ENCODE data around the gene WDTC1. TPM values are rescaled to one million over a fixed set of nuclear protein-coding genes. Genes with fewer than 3 reads are reported as not detected.

The WDTC1 gene
- total RNA-seq, 1 experiment from 2014 or later: 30.0 TPM

DNA sequence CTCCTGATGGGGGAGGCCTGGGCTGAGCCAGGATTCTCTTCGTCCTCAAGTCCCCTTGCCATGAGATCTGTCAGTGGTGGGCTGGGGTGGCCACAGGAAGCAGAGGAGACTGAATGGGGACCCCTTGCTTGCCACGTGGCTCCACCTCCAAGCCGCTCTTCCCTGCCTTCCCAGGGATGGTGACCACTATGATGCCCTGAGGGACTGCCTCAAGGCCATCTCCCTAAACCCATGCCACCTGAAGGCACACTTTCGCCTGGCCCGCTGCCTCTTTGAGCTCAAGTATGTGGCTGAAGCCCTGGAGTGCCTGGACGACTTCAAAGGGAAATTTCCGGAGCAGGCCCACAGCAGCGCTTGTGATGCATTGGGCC, 66.6 kb downstream of the WDTC1 start:
- DNase-seq (ENCODE audit: low read depth): no peak

DNA sequence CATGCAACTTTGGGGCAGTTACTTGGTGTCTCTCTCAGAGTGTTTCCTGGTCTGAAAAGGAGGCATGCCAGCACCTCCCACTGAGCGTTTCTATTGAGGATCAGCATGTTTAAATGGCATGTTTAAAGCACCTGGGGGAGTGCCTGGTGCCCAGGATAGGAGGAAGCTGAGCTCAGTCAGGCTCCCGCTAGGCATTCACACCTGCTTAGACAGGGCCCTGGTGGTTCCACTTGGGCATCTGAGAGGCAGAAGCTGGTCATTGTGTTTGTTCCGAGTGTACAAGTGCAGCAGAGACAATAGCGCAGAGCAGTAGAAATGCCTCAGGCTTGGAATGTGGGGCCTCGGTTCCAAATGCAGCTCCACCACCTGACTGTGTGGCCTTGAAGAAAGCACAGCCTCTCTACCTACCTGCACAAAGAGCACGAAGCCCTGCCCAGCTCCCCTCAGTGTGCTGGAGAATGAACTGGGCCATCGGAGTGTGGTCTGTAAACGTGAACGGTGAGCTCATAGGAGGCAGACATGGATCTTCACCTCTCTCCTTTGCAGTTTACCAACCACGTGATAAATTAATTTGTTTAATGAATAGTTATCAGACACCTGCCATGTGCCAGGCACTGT, 67.3 kb downstream of the WDTC1 start:
- no peak for DNase-seq (ENCODE audit: low read depth)

DNA sequence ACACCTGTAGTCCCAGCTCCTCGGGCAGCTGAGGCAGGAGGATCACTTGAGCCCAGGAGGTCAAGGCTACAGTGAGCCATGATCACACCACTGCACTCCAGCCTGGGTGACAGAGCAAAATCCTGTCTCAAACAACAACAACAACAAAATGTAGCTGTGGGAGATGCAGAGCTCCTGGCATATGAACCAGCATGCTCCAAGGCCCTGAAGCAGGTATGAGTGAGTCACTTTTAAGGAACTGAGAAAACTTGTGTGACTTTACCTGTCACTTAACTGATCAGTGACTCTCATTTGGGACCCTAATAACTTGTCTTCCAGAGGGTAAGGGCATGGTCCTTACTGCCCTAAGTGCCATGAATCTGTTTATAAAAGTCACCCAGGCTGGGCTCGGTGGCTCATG, 68.2 kb downstream of the WDTC1 start:
- no peak for DNase-seq (ENCODE audit: low read depth)

DNA sequence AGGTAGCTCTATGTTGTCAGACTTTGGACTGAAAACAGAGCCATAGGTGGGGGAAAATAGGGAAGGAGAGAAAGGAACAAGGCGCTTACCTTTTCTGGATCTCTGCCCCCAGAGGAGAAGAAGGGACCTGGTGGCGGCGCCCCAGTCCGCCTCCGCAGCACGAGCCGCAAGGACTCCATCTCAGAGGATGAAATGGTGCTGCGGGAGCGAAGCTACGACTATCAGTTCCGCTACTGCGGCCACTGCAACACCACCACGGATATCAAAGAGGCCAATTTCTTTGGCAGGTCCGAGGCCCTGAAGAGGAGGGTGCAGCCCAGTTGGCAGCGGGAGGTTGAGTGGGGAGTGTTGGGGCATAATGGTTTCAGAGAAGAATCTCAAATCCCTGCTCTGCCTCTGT, 69.1 kb downstream of the WDTC1 start:
- DNase-seq (ENCODE audit: low read depth): no peak

DNA sequence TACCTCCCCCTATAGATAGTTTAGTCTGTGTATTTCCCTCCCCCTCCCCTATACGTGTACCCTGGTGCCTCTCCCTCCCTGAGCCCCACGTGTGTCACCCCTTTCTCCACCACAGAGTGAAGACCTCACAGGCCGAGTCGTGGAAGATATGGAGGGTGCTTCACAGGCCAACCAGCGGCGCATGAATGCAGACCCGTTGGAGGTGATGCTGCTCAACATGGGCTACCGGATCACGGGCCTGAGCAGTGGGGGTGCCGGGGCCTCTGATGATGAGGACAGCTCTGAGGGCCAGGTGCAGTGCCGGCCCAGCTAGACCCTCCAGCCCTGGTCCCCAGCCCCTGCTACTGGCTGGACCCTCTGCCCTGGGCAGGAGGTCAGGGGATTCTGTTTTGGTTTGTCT, 71.6 kb downstream of the WDTC1 start:
- DNase-seq (ENCODE audit: low read depth): no peak

DNA sequence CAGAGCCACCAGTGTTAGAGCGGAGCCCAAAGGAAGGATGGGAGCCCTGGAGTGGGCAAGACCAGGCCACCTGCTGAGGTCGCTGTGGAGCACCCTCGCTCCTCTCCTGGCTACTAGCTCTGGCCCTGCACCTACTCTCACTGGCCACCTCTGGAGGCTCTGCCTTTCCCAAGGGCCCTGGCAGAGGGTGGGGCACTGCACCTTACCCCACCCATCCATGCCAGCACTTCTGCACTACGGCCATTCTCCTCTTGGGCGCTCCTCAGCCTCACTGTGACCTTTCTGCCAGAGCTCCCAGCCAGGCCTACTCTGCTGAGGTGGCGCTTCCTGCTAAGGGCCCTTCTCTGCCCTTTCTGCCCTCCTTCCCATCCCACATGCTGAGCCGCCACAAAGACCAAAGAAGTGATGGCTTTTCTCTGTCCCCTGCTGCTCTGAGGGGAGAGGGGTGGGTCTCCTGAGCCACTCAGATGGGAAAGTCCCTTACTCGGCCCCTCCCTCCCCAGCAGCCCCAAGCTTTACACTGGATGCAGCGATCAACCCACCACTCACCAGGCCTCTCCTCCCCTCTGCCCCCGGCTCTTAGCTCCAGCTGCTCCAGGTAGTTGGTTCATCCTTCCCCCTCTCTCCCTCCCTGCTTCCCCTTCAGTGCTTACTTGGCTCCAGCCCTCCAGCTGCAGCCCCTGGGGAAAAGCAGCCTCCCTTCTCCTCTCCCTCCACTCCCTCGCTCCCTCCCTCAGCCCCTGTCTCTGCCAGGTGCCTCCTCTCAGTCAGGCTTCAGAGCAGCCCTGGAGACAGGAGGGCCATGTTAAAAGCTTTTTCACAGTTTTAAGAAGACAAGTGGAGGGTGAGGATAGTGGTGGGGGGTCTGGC, 72.7 kb downstream of the WDTC1 start:
- DNase-seq (ENCODE audit: low read depth): no peak

DNA sequence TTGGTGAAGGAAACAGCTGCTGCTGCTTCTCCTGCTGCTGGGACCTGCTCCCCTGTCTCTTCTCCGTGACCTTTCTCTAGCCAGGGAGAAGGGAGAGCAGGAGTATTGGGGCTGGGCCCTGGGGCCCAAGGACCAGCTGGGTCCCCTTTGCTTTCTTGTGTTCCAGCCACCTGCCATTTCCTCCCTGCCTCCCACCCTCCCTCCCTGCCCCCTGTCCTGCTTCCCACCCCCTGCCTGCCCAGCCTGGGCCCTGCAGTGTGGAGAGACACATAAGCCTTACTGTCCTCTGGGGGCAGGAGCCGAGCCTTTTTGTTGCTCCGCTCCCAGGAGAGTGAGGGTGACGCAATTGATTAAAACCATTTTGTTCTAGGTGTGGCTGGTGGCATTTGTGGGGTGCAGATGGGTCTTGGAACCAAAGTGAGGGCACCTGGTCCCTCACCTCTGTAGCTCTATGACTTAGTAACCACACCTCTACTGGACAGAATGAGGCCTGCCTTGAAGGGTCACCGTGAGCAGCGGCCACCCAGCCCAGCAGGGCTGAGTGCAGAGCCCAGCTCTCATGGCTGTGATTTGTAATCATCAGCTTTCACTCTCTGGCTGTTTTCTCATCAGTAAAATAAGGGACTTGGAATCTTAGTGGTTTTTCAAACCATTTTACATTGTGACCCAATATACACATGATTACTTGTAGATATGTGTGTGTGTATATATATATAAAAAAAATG, 73.6 kb downstream of the WDTC1 start:
- DNase-seq (ENCODE audit: low read depth): no peak

DNA sequence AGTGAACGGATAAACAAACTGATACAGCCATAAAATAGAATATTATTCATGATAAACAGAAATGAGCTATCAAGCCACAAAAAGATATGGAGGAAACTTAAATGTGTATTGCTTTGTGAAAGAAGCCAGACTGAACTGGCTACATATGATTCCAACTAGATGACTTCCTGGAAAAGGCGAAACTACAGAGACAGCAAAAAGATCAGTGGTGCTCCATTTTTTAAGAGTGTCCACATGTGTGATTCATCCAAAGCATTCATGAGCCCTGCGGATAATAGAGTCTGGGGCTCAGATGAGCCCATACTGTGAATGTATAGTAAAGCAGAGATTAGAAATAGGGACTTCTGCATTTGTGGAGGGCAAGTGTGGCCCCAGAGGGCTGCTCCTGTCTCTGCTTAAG, 79.7 kb downstream of the WDTC1 start:
- no peak for DNase-seq (ENCODE audit: low read depth)

DNA sequence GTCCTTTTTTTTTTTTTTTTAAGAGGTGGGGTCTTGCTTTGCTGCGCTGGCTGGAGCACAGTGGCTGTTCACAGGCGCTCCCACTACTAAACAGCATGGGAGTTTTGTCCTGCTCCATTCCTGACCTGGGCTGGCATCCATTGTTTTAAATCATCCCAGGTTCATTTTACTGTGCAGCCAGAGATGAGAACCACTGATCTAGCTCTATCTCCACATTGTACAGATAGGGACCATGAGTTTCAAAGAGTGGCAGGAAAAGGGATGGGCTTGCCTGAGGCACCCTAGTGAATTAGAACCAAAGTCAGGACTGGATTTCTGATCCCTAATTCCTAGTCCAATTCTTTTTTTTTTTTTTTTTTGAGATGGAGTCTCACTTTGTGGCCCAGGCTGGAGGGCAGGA, 80.3 kb downstream of the WDTC1 start:
- DNase-seq (ENCODE audit: low read depth): no peak

DNA sequence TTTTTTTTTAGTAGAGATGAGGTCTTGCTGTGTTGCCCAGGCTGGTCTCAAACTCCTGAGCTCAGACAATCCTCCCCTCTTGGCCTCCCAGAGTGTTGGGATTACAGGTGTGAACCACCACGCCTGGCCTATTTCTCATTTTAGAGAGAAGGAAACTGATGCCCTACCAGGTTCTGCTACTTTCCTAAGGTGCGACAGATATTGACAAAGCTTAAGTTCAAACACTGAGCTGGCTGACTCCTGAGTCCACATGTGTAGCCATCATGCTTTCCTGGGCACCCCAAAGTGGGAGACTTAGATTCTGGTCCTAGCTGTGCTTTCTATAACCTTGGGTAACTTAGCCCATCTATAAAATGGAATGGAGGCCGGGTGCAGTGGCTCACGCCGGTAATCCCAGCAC, 82.4 kb downstream of the WDTC1 start:
- DNase-seq (ENCODE audit: low read depth): no peak

DNA sequence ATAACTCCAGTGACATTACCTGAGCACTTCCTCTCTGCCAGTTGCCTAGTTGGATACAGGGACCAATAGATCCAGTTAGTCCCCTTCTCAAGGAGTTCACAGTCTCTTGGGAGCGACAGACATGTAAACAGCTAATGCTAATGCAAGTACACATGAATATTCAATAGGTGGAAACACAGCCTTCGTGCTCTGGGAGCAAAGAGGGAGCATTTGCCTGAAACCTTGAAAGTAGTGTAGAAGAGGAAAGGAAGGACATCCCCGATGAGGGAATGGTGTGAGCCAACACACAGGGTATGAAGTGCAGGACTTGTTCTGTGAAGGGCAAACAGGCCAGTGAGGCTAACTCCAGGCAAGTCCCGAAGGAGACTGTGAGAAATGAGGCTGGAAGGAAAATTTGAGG, 83.7 kb downstream of the WDTC1 start:
- no peak for DNase-seq (ENCODE audit: low read depth)

DNA sequence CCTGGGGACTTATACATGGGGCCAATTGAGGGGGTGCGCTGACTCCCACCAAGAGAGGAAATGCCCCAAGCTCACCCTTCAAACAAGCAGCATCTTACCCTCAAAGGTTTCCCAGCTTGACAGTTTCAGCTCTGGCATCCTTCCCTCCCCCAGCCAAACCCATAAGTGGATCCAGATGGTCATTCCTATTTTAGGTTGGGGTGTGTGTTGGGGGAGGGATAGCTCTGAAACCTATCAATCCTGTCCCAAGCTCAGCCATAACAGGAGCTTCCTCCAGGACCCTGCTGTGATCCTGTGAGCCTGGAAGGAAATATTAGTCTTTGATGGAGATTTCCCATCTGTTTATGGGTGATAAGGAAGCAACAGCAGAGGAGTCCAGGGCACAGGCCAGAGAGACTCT, 84.2 kb downstream of the WDTC1 start:
- no peak for DNase-seq (ENCODE audit: low read depth)

DNA sequence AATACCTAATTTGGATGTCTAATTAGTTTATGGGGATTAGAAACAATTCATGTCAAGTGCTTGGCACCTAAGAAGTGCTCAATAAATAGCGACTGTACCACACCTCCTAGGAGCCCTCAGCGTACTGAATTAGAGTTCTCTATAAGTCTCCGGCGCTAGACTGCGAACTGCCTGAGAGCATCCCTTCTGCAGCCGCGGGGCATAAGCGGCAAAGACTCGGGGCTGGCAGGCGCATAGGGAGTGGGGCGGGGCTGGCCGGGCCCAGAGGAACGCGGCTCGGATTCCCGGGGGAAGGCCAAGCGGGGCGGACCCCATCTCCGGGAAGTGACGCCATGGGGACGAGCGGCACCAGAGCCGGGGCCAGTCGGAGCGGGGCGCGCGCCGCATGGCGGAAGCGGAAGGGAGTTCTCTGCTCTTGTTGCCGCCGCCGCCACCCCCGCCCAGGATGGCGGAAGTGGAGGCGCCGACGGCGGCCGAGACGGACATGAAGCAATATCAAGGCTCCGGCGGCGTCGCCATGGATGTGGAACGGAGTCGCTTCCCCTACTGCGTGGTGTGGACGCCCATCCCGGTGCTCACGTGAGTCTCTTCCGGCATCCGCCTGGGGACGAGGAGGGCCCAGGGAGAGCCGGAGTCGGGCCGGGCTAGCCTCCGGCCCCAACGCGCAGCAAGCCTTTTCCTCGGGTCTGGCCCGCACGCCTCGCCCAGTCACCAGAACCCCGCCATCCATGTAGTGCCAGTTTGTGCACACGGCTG, 87.6 kb downstream of the WDTC1 start, which contains the start of gene TMEM222:
Gene TMEM222, plus strand, starts transcription at position 351 of the 756 bp plus-strand sequence. Its CDS starts 35 bp downstream, at position 386.
- DNase-seq (ENCODE audit: low read depth): peak; percentile 96

DNA sequence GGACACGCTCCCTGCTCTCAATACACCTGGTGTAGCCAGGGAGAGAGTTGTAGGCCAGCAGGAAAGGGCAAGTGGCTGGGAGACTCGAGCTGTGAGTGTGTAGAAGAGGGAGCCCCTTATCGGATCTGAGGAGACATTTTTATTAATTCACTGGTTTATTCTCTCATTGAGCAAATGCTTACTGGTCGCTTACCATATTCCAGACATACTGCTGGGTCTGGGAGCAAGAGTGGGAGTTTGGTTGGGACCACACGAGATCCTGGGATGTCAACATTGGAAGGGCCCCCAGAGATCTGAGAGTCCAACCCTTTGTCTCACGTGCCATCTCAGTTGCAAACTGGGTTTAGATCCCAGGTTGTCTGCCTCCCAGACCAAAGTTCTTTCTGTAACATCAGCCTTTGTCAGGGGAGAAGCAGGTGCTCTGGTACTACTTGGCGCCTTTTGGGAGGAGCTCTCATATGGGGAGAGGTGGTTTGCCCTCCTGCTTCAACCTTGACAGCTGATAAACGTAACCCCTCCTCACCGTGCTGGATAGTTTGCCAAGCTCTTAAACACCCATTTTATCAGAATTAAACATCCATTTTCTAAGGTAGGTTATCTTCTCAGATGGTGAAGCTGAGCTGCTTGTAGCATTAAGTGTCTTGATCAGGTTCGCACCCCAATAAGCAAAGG, 88.3 kb downstream of the WDTC1 start:
- no peak for DNase-seq (ENCODE audit: low read depth)

DNA sequence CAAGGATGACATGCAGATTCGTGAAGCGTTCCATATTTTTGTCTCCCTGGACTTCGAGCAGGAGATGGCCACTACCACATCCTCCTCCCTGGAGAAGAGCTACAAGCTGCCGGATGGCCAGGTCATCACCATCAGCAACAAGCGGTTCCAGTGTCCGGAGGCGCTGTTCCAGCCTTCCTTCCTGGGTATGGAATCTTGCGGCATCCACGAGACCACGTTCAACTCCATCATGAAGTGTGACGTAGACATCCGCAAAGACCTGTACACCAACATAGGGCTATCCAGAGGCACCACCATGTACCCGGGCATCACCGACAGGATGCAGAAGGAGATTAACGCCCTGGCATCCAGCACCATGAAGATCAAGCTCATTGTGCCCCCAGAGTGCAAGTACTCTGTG, 90.9 kb downstream of the WDTC1 start:
- DNase-seq (ENCODE audit: low read depth): no peak

DNA sequence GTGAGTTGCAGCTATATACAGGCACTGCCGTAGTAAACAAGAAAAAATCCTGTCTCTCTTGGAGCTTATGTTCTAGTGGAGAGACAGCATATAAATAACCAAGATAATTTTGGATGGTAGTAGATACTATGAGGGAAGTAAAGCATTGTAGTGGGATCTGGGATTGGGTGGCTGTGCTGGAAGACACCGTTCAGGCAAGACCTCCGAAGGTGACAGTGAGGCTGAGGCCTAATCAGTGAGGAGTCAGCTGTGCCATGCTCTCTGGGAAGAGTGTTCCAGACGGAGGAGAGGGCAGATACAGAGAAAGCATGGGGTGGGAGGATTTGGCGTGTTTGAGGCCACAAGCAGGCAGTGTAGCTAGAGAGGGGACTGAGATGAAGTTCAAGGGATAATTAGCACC, 93.5 kb downstream of the WDTC1 start:
- DNase-seq (ENCODE audit: low read depth): no peak

DNA sequence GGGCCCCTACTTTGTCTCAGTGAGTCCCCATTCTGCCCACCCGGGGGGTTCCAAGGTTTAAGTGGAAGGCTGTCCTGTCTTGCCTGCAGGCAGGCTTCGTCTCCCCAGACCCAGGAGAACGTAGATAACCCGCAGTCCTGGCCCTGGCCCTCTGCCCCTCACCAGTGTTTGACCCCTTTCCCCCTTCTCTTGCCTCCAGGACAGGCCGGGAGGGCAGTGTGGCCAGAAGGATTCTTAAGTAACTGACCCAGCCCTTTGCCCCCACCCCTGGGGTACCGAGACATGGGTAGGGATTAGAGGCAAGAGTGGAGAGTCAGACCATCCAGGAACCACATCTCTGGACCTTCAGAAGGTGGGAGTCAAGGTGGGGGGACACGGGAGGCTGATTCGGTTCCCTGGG, 96.4 kb downstream of the WDTC1 start:
- DNase-seq (ENCODE audit: low read depth): no peak

DNA sequence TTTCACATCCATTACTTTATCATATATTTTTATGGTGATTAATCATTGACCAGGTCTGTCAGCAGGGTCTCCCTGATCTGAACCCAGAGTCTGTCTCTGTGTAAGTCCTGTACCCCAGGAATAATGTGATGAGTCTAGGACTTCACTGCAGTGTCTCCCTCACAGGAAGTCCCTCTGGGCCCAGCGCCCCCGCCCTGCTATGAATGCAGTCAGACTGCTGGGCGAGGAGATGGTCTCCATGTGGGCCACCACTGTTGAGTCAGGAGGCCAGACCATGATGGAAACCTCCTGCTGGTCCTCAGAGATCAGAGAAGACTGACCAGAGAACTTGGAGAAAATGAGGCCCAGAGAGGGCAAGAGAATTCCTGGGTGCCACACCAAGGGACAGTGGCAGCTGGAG, 97.0 kb downstream of the WDTC1 start:
- no peak for DNase-seq (ENCODE audit: low read depth)

DNA sequence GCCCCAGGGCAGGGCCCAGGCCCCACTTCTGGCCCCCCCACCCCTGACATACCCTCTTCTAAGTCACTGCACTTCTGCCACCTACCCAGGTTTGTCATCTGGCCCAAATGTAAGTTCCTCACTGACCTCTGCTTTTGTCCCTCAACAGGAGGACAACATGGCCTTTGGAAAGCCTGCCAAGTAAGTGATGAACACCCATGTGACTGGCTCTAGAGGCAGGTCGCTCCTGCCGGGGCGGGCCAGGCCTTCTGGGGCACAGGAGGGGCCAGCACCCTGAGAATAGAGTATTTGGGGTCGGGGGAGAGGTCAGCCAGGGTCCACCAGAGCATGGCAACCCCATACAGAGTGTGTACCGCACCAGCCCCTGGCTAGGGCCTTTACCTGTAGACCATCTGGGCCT, 97.5 kb downstream of the WDTC1 start:
- no peak for DNase-seq (ENCODE audit: low read depth)

DNA sequence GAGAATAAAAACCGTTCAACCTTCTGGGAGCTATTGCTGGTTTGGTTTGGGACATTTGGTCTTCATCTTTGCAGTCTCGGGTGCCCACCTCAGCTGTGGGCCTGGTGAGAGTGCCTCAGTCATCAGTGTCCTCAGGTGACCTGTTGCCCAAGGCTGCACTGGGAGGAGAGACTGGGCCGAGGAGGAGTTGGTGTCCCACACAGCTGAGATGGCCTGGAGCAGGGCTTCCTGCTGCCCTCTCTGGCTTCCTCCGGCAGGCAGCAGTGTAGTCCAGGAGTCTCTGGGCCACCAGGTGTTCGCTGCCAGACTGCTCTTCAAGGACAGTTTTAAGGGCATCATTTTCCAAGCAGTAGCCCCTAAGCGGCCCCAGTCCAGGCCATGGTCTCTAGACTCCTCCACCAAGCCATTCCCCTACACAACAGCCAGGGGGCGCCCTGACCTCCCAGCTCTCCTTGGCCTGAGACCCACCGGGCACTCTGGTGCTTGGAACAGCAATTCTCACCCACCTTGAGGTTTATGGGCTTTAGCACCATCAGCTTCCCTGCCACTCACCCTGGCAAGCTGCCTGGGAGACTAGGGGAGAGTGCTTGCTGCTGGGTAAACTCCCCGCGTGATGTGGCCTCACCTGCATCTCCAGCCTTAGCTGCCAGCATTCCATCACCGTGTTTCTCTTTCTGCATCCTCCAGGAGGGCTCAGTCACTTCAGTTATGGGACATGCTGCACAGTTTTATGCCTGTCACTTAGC, 98.3 kb downstream of the WDTC1 start:
- no peak for DNase-seq (ENCODE audit: low read depth)
